HL-60 (cell line): Measurements from ENCODE around the gene TRAPPC12.

Source experiments
- DNase-seq, 2 experiments: peaks; one replicate each; pipeline ENCODE4 v3.0.0-alpha.2; 2010 to 2020; ENCODE audit warnings: low read depth in 1 of 2, low spot score in 1 of 2
- H3K27ac ChIP-seq: fragments of 250-450 bp; sonication (Bioruptor Pico); replicated peaks from 2 replicates; pipeline ENCODE4 v1.5.1; 2020; ENCODE audit warnings: mild to moderate bottlenecking, moderate library complexity
- H3K27me3 ChIP-seq: fragments of 250-450 bp; sonication (Bioruptor Pico); 2 replicates; pipeline ENCODE4 v1.5.1; 2021; ENCODE audit warnings: mild to moderate bottlenecking, moderate library complexity; ENCODE audit not compliant: insufficient read depth, poor library complexity, severe bottlenecking
- H3K4me3 ChIP-seq: replicated peaks from 2 replicates; pipeline ENCODE4 v1.5.1; 2011; ENCODE audit warnings: mild to moderate bottlenecking, control low read depth, low read length; ENCODE audit not compliant: insufficient read depth
- GABPA ChIP-seq: IDR thresholded peaks from 2 replicates; pipeline ENCODE4 v1.6.1; 2012; ENCODE audit warnings: low read depth
- POLR2AphosphoS5 ChIP-seq: IDR thresholded peaks from 2 replicates; pipeline ENCODE4 v1.6.1; 2012; ENCODE audit warnings: low read depth
- REST ChIP-seq: IDR thresholded peaks from 2 replicates; pipeline ENCODE4 v1.6.1; 2012; ENCODE audit warnings: low read depth; ENCODE audit not compliant: insufficient replicate concordance
- SPI1 ChIP-seq: IDR thresholded peaks from 2 replicates; pipeline ENCODE4 v1.6.1; 2012; ENCODE audit warnings: low read depth, mild to moderate bottlenecking, borderline replicate concordance
- TF ChIP-seq, protein P1 (sequence below): IDR thresholded peaks from one replicate; pipeline ENCODE4 v1.5.1; 2011; ENCODE audit warnings: low read length, control low read depth, inconsistent platforms; ENCODE audit not compliant: insufficient read depth

Gene TRAPPC12

DNA sequence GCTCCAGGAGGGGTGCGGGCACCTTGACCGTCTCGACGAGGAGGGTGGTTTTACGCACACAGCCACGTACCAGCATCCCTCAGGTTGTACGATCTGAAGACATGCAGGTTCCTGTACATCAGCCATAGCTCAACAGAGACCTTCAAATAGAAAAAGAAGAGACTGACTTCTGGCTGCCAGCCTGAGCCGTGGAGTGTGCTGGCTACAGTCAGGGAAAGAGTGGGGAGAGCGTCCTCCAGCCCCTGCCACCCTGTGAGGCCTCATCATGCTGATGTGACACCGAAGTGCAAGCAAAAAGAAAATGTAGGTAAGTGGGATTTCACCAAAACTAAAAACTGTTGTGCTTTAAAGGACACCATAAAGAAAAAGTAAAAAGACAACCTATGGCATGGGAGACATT is 92.8 kb downstream of the TRAPPC12 start:
- TF ChIP-seq POLR2AphosphoS5 = no peak
- TF ChIP-seq SPI1 = no peak
- no peak for TF ChIP-seq GABPA
- TF ChIP-seq, protein P1, sequence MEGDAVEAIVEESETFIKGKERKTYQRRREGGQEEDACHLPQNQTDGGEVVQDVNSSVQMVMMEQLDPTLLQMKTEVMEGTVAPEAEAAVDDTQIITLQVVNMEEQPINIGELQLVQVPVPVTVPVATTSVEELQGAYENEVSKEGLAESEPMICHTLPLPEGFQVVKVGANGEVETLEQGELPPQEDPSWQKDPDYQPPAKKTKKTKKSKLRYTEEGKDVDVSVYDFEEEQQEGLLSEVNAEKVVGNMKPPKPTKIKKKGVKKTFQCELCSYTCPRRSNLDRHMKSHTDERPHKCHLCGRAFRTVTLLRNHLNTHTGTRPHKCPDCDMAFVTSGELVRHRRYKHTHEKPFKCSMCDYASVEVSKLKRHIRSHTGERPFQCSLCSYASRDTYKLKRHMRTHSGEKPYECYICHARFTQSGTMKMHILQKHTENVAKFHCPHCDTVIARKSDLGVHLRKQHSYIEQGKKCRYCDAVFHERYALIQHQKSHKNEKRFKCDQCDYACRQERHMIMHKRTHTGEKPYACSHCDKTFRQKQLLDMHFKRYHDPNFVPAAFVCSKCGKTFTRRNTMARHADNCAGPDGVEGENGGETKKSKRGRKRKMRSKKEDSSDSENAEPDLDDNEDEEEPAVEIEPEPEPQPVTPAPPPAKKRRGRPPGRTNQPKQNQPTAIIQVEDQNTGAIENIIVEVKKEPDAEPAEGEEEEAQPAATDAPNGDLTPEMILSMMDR = no peak
- no peak for TF ChIP-seq REST
- no peak overlapping the region for H3K27ac ChIP-seq
- H3K4me3 ChIP-seq = no peak overlapping the region
- H3K27me3 ChIP-seq = no peaks in the 10 kb centered on the region
- no peak for DNase-seq

DNA sequence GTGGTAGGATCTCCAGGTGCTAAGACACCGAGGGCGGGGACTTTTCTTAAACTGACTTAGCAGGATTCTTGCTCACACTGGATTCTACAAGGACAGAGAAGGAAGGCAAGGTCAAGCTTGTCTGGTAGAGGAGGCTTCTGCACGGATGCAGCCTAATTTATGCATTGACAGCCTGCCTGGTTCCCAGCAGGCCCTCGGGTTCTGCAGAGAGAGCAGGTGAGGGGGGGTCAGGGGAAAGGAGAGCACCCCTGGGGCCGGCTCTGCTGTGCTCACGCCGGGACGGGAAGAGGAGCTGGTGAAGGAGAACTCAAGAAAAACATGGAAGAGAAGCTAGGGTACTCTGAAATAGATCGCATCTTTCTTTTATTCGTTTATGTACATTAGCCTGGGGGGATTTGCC is 93.5 kb downstream of the TRAPPC12 start:
- H3K27ac ChIP-seq = no peak overlapping the region
- no peak for TF ChIP-seq GABPA
- TF ChIP-seq REST = no peak
- no peak for TF ChIP-seq POLR2AphosphoS5
- TF ChIP-seq, protein P1 = no peak
- TF ChIP-seq SPI1 = no peak

GRCh38 chr2:3475771-3476170 is 96.3 kb downstream of the TRAPPC12 start:
- no peak for DNase-seq
- H3K4me3 ChIP-seq = no peak overlapping the region
- no peaks in the 10 kb centered on the region for H3K27me3 ChIP-seq
- H3K27ac ChIP-seq = no peak overlapping the region
- TF ChIP-seq REST = no peak
- no peak for TF ChIP-seq SPI1
- TF ChIP-seq GABPA = no peak
- TF ChIP-seq POLR2AphosphoS5 = no peak
- TF ChIP-seq, protein P1 = no peak

More for the DNA sequence above, 93.5 kb downstream of the TRAPPC12 start:
- H3K27me3 ChIP-seq = no peaks in the 10 kb centered on the region
- H3K4me3 ChIP-seq = no peak overlapping the region
- DNase-seq = no peak
